HEK293T (cell line): ENCODE data around the gene ZNF766.

ENCODE experiments used
- BHLHE40 ChIP-seq: fragments of 450-650 bp; IDR thresholded peaks from 2 replicates; pipeline ENCODE4 v1.6.1; 2016; ENCODE audit warnings: mild to moderate bottlenecking, moderate library complexity, borderline replicate concordance
- LEF1 ChIP-seq: fragments of 450-650 bp; IDR thresholded peaks from 2 replicates; pipeline ENCODE4 v1.6.1; 2017; ENCODE audit warnings: mild to moderate bottlenecking, borderline replicate concordance
- TARDBP ChIP-seq: fragments of 450-650 bp; IDR thresholded peaks from 2 replicates; pipeline ENCODE4 v1.6.1; 2016
- ZNF384 ChIP-seq: fragments of 450-650 bp; IDR thresholded peaks from 2 replicates; pipeline ENCODE4 v1.6.1; 2016

DNA sequence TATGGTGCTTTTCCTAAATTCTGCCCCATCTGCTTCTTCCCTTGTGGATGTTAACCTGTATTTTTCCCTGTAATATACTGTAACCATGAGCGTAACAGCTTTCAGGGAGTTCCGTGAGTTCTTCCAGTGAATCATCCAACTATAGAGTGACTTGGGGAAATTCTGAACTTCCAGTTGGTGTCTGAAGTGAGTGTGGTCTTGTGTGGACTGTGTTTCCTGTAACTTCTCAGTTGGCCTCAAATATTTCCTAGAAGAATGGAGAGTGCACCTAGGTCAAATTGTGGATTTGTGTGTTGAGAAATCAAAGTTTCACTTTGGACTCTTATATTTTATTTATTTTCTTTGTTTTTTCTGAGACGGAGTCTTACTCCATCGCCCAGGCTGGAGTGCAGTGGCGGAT is 11.0 kb upstream of the ZNF766 start:
- TF ChIP-seq TARDBP (no peak), LEF1 (no peak), ZNF384 (no peak), BHLHE40 (no peak)
